HG02610 (cell line): Measurements from ENCODE around the gene TMEM181.
"Not testable (repeated sequence)": the region's sequence is repeated elsewhere in the genome, so short reads cannot be mapped to it uniquely, and the experiment has no call there.

Source experiments
- ATAC-seq: cut with Tn5 transposase; IDR thresholded peaks from one replicate; pipeline ENCODE4 v1.9.1; 2021; ENCODE audit warnings: mild to moderate bottlenecking, moderate library complexity; ENCODE audit not compliant: unreplicated experiment

The TMEM181 gene

DNA sequence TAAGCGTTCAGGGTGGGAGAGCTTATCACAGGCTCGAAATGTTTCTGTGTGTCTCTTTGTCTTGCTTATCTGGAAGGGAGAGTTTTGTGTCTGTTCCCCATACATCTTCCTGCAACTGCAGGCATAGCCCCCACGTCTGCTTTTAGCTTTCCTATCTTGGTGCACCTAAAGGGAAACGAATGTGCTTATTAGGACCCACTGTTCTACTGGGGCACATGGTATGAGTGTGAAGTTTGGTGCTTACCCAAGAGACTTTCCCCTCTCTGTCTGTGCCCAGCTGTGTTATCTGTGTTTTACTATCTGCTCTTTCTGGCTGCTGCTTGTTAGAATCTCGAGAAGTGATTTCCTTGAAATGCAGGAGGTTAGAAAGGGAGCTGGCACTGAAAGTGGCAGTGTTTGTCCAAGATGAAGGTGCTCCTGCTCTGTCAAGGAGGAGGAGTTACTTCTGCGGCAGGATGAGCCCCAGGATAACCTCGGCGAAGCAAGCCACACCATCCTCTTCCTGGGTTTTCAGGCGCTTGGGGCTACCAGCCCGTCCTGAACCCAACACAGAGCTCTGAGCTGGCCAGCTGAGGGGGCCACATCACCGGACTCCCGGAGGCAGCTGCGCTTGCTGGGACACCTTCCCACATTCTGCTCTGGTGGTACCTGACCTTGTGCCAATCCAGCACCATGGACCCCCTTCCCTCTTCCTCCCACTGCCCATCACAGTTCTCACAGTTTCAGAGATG, 61.2 kb downstream of the TMEM181 start:
- no peak for ATAC-seq

DNA sequence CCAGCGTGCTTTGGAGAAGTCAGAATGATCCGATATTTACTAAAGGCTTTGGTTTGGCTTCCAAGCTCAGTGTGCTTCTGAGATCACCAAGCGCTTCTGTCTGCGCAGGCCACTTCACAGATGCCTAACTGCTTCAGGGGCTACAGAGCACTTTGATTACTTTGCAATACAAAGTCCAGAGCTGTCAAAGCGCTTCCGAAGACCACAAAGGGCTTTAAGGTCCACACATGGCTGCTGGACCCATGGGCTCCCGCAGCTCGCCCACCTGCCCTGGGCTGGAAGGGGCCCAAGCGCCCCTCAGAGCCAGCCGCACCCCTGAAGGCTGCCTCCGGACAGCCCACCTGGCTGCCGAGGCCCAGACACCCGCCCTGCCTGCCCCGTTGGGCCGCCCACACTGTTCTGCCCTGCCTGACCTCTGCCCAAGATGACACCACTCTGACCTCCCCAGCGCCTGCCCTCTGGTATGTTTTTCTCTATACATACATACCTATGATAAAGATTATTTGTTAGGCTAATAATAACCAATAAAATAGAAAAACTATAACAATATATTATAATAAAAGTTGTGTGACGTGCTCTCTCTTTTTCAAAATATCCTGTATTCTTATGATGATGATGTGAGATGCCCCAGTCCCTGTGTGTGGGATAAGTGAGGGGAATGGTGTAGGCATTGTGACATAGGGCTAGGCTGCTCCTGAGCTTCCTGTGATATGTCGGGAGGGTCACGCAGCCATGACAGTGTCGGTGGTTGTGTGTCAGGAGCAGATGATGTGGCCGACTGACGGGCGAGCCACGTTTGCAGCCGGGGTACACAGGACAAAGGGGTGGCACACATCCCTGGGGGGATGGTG, 62.0 kb downstream of the TMEM181 start:
- ATAC-seq, result no peak

DNA sequence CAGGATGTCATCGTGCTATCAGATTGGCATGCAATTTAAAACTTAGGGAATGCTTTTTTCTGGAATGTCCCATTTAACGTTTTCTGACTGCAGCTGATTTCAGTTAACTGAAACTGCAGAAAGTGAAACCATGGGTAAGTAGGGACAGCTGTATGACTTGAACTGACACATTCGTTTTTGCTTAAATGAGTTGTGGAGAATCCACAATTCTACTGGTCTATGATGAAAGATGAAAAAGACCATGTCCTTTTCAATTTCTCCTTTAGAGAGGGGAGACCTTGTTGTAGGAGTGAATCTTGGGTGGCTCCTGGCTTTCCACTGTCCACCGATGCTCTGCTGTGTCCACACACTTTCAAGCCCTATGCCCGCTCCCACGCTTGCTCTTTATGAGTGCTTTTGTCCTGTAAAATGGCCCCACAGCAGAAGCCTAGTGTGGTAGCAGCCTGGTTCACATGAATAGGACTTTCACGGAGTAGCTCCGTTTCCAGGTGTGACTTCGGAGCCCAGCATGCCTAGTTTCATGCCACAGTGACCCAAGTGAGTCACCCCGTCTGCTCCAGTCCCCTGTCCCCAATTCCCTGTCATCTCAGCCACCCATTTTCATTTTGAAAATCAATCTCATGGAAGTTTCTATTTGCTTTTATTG, 62.8 kb downstream of the TMEM181 start:
- ATAC-seq, result no peak

DNA sequence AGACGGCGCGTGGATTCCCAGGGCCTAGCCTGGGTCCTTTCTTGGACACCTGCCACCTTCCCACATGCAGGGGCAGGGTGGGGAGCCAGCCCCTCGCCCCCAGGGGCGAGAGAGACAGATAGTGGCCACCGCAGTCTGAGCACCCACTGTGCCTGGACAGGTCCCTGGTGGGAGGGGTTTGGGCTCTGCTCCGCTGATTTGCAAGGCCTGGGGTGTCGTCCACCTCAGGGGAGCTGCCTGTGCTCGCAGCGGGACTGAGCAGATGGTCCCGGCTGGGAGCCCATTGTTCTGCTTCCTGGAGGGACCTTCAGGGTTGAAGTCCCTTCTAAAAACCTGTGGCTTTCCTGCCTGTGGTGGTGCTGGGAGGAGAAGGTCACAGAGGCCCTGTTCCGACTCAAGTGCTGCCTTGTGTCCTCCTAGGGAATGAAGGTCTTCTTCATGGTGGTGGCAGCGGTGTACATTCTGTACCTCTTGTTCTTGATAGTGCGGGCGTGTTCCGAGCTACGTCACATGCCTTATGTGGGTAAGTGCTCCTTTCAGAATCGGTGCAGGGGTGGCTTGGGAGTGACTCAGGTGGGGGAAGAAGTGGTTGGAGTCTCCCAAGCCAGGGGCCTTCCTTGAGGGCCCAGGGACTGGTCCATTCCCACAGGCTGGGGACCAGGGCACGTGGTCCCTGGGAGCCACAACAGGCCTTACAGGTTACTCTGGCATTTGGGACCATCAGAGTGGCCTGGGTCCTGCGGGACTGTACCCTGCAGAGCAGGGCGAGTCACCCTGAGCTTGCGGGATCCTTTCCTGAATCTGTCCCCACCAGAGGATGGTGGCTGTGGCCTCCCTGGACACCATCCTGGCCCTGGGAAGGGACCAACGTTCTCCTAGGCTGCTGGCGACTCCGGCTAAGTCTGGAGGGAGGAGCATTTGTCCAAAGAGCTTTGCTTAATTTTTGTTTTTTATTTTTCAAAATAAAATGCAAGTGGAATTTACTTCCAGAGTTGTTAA, 65.1 kb downstream of the TMEM181 start:
- ATAC-seq, result no peak

DNA sequence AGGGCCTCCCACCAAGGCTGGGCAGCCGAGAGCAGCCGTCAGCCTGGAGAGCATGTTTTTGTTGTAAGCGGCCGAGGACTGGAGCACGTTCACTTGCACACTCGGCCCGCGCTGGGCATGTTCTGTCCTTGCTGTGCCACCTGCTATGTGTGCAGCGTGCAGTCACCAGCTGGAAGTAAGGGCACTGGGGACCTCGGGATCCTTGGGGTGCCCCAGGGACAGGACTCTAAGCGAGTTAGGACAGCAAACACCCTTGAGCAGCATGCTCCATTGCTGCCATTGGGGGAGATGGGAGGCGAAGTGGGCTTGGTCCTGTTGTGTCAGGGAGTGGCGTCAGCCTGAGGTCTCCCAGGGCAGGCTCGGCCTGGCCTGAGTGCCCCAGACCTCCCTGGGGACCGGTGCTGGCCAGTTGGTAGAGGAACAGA, 66.0 kb downstream of the TMEM181 start:
- no peak for ATAC-seq

DNA sequence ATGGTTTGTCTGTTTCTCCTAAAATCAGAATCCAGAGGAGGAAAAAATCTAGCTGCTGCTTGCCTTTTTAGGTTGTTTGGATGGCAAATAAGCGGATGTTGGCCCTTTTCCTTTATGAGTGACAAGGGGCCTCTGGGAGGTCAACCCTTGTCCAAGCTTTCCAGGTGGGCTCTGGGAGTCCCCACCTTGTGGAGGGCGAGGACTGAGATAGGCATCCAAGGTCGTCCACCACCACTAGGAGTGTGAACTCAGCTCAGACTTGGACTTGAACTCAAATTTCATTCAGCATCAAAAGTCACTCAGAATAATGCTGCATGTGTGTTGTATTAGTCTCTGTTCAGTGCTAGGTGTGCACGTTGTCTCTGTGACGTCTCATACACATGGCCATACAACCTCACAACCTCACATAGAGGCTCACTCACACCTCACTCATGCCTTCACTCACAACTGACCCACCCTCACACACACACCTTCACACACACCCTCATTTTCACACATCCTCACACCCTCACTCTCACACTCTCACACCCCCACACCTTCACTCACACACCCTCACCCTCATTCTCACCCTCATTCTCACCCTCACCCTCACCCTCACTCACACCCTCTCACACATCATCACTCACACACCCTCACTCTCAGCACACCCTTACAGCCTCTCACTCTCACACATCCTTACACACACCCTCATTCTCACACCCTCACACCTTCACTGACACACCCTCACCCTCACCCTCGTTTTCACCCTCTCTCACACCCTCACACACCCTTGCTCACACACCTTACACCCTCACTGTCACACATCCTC, 66.7 kb downstream of the TMEM181 start:
- no peak for ATAC-seq

DNA sequence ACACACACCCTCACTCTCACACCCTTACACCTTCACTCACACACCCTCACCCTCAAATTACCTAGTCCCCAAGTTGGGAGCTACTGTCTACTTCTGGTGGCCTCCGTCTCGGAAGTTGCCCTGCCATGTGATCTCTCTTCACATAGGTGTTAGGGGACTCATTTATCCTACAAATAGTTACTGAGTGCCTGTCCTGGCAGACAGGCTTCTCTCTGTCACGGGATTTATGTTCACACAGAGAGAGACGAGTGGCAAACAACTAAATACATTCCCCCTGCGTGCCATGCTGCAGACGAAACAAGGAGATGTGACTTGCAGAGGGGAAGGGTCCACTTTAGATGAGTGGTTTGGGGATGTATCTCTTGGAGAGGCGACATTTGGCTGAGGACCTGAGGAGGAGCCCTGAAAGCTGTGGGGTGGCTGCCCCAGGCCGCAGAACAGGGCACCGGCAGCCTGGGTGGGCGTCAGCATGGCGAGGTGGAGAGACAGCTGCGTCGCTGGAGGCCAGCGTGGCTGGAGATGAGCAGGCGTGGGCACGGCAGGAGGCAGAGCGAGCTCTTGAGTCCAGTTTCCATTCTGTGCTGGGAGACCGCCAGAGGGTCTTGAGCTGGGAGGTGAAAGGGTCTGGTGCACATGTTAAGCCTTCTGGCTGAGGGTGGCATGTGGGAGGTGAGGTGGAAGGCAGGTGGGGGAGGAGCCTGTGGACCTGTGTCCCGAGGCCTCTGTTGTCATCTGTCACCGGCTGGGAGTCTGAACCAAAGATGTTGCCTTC, 67.5 kb downstream of the TMEM181 start:
- no peak for ATAC-seq

DNA sequence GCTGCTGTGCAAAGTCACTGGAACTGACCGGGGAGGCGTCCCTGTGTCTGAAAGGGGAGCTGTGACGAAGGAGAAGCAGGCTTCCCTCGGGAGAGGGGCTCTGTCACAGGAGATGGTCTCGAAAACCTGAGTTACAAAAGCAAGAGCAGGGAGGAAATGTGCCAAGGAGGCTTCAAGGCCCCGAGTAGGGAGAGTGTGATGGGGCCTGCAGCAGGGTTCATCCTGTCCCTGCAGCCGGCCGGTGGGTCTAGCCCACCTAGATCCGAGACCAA, 68.0 kb downstream of the TMEM181 start:
- ATAC-seq, result no peak

DNA sequence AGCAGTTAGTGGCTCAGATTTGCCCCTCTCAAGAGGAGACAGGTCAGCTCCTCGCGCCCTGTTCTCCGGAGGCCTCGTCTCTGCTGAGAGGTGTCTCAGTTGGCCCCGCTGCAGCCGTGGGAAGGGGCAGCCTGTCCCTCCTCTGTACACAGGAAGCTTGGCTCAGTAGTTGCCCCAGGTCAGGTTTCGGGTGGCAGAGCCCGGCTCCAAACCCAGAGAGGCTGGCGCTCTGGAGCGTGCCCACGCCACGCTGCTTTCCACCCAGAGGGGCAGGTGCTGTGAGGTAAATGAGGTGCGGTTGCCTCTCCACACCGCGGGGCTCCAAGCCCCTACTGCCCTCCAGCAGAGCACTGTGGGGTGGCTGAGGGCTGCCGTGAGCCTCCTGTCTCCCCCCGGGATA, 68.7 kb downstream of the TMEM181 start:
- ATAC-seq, result no peak

DNA sequence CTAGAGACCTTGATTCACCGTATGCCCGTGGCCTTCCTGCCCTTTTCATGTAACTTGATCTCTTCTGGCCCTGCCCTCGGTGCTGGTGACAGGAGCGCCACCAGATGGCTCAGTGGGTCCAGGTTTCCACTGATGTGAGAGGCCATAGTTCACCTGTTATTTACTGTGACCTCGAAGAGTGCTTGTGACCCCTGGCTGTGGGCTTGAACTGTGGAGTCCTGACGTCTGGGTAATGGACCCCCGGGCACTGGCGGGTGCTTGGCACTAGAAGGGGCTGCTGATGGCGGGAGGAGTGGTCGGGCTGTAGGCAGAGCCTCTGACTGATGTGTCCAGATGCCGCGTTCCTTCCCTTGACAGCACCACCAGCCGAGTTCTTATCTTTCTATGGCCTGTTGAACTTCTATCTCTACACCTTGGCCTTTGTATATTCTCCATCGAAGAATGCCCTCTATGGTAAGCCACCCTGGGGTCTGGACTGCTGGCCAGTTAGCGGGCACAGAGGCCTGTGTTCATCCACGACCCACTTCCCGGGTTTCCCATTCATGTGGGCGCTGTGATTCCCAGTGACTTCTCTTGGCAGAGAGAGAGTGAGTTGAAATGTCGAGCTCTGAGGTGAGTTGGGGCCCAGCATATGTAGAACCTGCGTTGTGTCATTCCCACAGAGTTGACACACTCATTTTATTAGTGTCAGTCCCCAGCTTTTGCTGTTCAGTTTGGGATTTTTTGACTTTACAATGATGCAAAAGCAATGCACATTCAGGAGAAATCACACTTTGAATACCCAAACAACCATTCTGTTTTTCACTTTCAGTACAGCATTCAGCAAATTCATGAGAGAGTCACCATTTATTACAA, 69.7 kb downstream of the TMEM181 start:
- no peak for ATAC-seq

DNA sequence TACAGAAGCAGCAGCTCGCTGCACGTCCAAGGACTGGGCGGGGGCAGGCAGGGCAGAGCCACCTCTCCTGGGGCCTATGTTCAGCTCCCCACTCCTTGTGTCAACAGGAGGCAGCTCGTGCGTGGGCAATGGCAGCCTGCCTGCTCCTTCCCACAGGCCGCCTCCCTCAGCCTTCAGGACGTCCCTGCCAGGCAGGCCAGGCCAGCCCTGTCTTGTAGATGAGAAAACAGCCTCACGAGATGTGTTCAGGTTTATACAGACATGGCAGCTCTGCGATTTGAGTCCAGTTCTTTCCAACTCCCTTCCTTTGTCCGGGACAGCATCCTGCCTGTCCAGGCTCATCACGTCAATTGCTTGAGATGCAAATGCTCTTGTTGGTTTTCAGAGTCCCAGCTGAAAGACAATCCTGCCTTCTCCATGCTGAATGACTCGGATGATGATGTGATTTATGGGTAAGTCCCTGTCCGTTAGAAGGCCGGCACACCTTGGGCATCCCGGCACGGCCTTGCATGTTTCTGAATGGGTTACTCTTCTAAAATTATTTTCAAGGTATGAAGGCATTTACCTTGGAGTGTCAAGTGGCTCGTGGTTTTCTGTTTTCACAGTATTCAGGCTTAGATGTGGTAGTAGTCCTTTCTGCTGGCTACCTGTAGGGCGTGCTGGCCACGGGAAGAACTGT, 71.2 kb downstream of the TMEM181 start:
- ATAC-seq, result no peak

DNA sequence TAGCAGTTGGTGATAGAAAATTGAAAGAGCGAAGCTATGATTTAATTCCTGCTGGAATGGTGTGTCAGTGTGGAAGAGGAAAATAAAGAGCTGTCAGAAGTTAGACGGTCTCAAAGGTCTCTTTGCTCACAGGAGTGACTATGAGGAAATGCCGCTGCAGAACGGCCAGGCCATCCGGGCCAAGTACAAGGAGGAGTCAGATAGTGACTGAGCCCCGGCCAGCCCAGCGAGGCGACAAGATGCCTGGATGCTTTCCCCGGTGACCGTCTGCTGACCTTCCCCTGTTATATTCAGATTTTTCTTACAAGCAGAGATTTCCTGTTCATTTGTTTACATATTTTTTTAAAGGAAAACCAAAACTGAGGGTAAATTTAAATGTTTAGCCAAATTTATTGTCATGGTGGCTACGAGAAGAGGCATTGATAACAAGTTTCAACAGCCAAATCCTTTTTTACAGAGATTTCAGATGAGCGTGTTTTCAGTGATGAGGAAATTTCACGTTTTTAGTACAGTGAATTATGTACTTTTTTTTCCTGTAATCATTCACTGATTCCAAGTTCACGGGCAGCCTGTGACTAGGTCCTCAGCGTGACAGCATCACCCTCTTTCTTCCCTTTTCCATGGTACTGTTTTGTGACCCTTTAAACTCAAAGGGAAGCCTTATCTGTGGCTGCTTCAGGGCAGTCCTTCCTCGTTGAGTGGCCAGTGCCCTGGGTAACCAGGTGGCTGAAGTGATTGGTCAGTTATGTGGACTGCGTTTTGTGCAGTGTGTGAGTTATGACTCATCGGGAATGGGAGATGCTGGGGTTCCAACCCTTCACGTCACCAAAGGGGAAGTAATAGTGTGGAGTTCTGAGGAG, 72.0 kb downstream of the TMEM181 start:
- no peak for ATAC-seq

DNA sequence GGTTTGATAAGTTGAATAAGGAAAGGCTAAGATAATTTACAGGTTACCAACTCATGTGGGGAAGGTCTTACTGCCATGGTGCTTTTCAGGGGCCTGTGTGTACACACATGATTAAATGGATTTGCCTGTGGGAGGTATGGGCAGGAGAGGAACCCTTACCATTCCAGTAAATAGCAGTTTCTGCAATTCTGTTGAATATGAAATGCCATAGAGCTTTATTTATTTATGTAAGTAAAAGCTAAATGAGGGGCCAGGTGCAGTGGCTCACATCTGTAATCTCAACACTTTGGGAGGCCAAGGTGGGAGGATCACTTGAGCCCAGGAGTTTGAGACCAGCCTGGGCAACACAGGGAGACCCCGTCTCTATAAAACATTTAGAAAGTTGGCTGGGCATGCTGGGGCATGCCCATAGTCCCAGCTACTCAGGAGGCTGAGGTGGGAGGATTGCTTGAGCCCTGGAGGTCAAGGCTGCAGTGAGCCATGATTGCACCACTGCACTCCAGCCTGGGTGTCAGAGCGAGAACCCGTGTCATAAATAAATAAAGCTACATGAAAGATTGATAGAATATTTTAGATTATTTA, 72.7 kb downstream of the TMEM181 start:
- not testable (repeated sequence) for ATAC-seq

DNA sequence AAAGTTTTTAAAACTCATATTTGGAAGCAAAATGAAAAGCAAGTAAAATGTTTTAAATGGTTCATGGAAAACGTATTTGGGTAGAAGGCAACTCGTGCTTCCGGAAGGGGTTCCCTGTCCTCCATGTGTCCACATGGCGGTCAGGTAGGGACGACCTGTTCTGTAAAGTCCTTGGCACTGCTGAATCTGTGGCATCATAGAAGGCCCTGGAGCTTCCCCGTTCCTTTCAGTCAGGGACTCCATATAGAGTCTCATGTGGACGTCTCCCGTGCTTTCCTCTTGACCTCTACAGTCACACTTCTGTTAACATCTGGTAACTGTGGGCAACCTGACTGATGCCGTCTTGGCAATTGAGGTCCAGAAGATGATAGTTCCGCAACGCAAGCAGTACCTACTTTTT, 73.2 kb downstream of the TMEM181 start:
- ATAC-seq, result no peak

DNA sequence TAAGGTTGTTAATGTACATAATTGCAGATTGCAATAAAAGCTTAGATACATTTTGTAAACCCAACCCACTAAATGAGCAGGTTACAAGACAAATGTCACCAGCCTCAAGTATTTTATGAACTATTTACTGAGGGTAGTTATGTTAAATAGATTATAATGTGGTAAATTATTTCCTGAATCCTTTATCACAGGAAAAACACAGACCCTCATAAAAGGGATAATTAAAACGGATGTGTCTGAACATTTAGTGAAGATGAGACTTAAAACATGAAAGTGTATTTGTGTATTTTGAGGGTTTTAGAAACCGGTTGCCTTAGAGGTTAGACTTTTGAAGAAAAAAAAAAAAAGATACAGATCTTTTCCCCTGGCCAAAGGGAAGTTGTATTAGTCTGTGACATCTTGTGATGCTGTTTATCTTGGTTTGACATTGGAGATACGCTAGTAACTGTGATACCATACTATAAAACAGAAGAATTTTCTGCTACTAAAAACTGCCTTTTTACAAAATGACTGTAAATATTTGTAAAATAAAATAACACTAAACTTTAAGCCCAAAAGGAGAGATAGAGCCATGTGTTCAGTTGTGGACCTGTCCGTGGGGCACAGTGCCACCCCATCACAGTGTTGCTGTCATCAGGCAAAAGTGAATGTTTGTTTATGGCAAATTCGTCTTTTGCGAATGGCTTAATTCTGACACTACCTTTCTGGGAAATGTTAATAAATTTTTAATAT, 75.0 kb downstream of the TMEM181 start:
- ATAC-seq, result no peak
